NCI-H2081 treated with DMSO at 0.1 percent for 48 hours (cell line): ENCODE data around the gene IL17RA.

ENCODE experiments used
- DNase-seq: peaks from one replicate; lab custom pipeline; 2025; lab: John Stamatoyannopoulos, UW

Gene IL17RA

GRCh38 chr22:17106161-17106784 is 21.5 kb downstream of the IL17RA start:
- no peak for DNase-seq

GRCh38 chr22:17106785-17107546 is 22.2 kb downstream of the IL17RA start:
- DNase-seq = no peak

GRCh38 chr22:17107547-17107810 is 22.7 kb downstream of the IL17RA start:
- DNase-seq = no peak

- DNase-seq = no peak
Measured at GRCh38 chr22:17108256-17109112, 23.7 kb downstream of the IL17RA start.

GRCh38 chr22:17109113-17109865 is 24.5 kb downstream of the IL17RA start:
- no peak for DNase-seq

- DNase-seq = no peak
Measured at GRCh38 chr22:17109976-17110375, 25.2 kb downstream of the IL17RA start.

GRCh38 chr22:17110791-17111550 is 26.2 kb downstream of the IL17RA start:
- no peak for DNase-seq

GRCh38 chr22:17112491-17113042 is 27.8 kb downstream of the IL17RA start:
- DNase-seq = no peak

GRCh38 chr22:17113600-17113999 is 28.8 kb downstream of the IL17RA start:
- no peak for DNase-seq

- no peak for DNase-seq
Measured at GRCh38 chr22:17114173-17114897, 29.5 kb downstream of the IL17RA start.

- DNase-seq = no peak
Measured at GRCh38 chr22:17114898-17115235, 30.1 kb downstream of the IL17RA start.

- no peak for DNase-seq
Measured at GRCh38 chr22:17115236-17115635, 30.4 kb downstream of the IL17RA start.

- DNase-seq = no peak
Measured at GRCh38 chr22:17115945-17116565, 31.3 kb downstream of the IL17RA start.

- DNase-seq = no peak
Measured at GRCh38 chr22:17116572-17117330, 32.0 kb downstream of the IL17RA start.

GRCh38 chr22:17117400-17117799 is 32.6 kb downstream of the IL17RA start:
- DNase-seq = no peak

GRCh38 chr22:17117890-17118289 is 33.1 kb downstream of the IL17RA start:
- DNase-seq = no peak

GRCh38 chr22:17118342-17118741 is 33.5 kb downstream of the IL17RA start:
- DNase-seq = no peak

- DNase-seq = no peak
Measured at GRCh38 chr22:17119481-17120202, 34.8 kb downstream of the IL17RA start.

- no peak for DNase-seq
Measured at GRCh38 chr22:17120281-17120680, 35.5 kb downstream of the IL17RA start.
